ENCODE results near the gene ZNF774. TPM values are rescaled to one million over a fixed set of nuclear protein-coding genes. Genes with fewer than 3 reads are reported as not detected.
"Not testable (repeated sequence)": the region's sequence is repeated elsewhere in the genome, so short reads cannot be mapped to it uniquely, and the experiment has no call there.

Gene ZNF774
- under 0.01 TPM for total RNA-seq

DNA sequence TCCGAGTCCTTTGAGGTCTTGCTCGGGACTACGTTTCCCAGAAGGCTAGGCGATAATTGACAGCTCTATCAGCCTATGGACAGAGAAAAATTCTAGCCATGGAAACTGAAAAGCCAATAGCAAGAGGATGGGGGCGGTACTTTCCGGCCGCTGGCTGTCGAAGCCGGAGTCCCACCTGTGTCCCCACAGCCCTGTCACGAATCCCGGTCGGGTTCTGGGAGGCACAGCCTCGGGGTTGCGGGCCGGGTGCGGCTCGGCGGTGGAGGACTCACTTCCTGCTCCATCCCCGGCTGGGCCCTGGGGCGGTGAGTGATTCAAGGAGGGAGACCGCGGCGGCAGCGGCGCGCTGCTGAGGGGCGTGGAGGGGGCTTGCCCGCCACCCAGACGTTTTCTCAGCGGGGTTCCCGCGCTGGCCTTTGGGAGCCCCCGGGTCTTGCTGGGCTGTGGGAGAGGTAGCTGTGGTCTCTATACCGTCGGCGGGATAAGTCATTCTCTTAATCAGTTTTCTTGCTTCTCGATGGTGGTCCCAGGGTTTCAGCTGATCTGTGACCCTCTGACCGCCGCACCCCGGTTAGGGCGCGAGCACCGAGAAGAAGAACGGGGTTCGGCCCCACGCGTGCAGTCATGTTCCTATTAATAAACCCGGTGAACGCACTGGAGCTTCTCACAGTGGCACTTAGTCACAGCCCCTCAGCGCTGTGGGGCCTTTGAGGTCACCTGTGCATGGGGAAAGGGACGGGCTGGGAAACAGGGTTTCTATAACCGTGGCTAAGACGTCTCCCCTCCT is at the start of gene ZNF774:
Gene ZNF774 (plus strand): TSS at position 178 of the 787 bp plus-strand sequence. CDS start 2,377 bp downstream, outside the sequence.
- peaks cover 15% of the 10 kb centered on the region for H3K4me1 ChIP-seq (ENCODE audit: insufficient read depth, low read length)
- H3K4me3 ChIP-seq (ENCODE audit: low read length): peak within 1 kb of the TSS; percentile 61
- no peaks in the 10 kb centered on the region for H3K27me3 ChIP-seq (ENCODE audit: insufficient read depth, low read length)
- no peaks in the 10 kb centered on the region for H3K9me3 ChIP-seq (ENCODE audit: low read depth, low read length)

DNA sequence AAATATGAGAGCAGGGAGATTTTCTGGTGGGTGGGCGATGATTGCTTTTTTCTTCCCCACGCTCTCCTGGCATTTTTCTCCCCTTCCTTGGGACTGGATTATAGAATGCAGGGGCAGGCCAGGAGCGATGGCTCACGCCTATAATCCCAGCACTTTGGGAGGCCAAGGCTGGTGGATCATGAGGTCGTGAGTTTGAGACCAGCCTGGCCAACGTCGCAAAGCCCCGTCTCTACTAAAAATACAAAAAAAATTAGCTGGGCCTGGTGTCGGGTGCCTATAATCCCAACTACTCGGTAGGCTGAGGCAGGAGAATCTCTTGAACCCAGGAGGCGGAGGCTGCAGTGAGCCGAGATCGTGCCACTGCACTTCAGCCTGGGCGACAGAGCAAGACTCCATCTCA is 46.7 kb upstream of the ZNF774 start:
- not testable (repeated sequence) for H3K27me3 ChIP-seq (ENCODE audit: insufficient read depth, low read length); H3K4me3 ChIP-seq (ENCODE audit: low read length); H3K9me3 ChIP-seq (ENCODE audit: low read depth, low read length)
- H3K4me1 ChIP-seq (ENCODE audit: insufficient read depth, low read length): peaks cover 18% of the 10 kb centered on the region

DNA sequence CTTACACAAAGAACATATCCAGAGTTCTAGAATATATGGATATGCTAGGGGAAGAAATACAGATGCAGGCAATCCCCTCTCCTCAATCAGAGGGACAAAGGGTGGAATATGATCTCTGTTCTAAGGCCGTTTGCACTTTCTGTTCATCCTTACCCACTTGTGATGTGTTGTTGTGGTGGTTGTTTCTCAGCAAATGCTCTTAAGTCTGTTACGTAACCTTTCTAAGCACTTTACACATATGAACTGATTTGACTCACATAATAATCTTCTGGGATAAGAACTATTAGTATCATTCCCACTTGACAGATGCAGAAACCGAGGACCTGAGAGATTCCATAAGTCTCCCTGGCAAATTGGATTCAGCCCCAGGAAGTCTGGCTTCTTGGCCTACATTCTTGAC is 46.2 kb upstream of the ZNF774 start:
- no peaks in the 10 kb centered on the region for H3K9me3 ChIP-seq (ENCODE audit: low read depth, low read length)
- H3K27me3 ChIP-seq (ENCODE audit: insufficient read depth, low read length): no peaks in the 10 kb centered on the region

DNA sequence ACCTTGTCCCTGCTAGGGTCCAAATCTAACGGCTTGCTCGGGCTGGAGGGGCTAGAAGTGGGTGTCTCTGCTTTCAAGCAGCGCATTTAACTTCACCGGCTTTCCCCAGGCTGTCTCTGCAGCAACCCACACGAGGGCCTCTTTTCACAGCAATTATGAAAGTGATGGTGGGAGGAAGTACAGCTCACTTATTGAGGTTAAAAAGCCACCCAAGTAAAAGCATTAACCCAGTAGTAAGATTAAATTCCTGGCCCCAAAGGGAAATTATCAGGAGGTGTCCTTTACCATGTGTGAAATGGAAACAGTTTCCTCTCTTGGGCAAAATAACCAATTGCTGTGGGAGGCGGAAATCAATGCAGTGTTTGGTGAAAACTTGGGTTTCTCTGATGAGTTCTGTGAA is 45.5 kb upstream of the ZNF774 start:
- Histone ChIP-seq H3K4me1 (ENCODE audit: insufficient read depth, low read length) (peaks cover 12% of the 10 kb centered on the region), H3K9me3 (ENCODE audit: low read depth, low read length) (no peaks in the 10 kb centered on the region), H3K27me3 (ENCODE audit: insufficient read depth, low read length) (no peaks in the 10 kb centered on the region), H3K4me3 (ENCODE audit: low read length) (no peak overlapping the region)

More for the DNA sequence above, 46.2 kb upstream of the ZNF774 start:
- Histone ChIP-seq H3K4me3 (ENCODE audit: low read length) (no peak overlapping the region), H3K4me1 (ENCODE audit: insufficient read depth, low read length) (peaks cover 17% of the 10 kb centered on the region)

DNA sequence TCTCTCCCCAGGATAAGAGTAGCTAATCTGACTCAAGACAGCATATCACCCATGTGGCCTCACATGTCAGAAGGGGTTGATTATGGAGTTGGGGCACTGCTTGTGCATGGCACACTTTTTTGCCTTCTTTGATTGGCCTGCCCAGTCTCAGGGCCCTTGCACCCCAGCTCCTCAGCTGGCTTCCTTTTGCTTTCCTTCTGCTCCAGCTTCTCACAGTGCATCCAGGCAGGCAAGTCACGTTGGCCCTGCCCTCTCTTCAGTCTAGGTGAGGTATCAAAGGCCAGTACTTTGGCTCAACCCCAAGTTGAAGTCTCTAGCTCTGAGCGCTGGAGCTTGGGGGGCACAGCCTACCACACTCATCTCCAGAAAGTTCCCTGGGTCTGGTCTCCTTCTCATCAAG is 44.4 kb upstream of the ZNF774 start:
- Histone ChIP-seq H3K27me3 (ENCODE audit: insufficient read depth, low read length) (no peaks in the 10 kb centered on the region), H3K4me1 (ENCODE audit: insufficient read depth, low read length) (peaks cover 12% of the 10 kb centered on the region), H3K9me3 (ENCODE audit: low read depth, low read length) (no peaks in the 10 kb centered on the region), H3K4me3 (ENCODE audit: low read length) (no peak overlapping the region)

DNA sequence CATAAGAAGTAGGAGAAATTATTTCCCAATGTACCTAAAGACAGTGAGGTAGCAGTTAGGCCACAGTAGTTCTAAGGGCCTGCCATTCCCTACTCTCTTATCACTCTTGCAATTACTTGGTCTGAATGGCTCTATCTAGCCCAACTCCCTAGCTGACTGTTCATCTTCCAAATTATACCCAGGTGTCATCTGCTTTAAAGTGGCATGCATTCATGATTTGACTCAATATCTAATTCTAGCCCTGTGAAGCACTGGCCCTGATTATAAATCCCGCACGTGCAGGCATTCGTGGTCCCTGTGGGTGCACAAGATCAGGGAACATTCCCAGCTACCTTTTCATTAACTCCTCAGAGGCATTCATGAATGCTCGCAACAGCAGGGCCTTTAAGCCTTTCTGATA is 43.1 kb upstream of the ZNF774 start:
- Histone ChIP-seq H3K9me3 (ENCODE audit: low read depth, low read length) (no peaks in the 10 kb centered on the region), H3K27me3 (ENCODE audit: insufficient read depth, low read length) (no peaks in the 10 kb centered on the region), H3K4me1 (ENCODE audit: insufficient read depth, low read length) (peaks cover 12% of the 10 kb centered on the region), H3K4me3 (ENCODE audit: low read length) (no peak overlapping the region)

DNA sequence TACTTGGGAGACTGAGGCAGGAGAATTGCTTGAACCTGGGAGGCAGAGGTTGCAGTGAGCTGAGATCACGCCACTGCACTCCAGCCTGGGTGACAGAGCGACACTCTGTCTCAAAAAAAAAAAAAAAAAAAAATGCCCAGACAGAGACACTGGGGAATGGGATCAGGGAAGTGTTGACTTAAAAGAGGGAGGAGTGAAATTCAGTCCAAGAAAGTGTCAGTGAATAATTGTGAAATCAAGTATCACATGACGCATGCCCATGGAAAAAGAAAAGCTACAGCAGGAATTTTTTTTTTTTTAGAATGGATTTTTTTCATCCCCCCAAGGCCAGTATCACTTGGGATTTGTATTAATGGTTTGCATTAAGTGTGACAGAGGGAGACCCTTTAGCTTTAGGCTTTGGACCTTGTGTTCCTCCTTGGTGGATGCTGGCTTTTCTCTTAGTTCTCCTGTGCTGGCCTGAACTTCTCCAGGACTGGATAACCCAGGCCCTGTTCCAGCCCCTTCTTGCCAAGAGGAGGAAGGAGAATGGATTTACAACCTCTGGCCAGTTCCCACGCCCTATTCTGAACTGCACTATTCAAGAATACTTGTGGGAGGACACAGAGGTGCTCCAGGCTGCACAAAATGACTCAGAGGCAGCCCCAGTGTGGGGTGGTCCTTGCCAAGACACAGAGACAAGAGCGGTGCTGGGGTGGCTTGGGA is 36.7 kb upstream of the ZNF774 start:
- Histone ChIP-seq H3K4me1 (ENCODE audit: insufficient read depth, low read length) (peaks cover 7% of the 10 kb centered on the region), H3K9me3 (ENCODE audit: low read depth, low read length) (no peaks in the 10 kb centered on the region), H3K4me3 (ENCODE audit: low read length) (no peak overlapping the region), H3K27me3 (ENCODE audit: insufficient read depth, low read length) (no peaks in the 10 kb centered on the region)

DNA sequence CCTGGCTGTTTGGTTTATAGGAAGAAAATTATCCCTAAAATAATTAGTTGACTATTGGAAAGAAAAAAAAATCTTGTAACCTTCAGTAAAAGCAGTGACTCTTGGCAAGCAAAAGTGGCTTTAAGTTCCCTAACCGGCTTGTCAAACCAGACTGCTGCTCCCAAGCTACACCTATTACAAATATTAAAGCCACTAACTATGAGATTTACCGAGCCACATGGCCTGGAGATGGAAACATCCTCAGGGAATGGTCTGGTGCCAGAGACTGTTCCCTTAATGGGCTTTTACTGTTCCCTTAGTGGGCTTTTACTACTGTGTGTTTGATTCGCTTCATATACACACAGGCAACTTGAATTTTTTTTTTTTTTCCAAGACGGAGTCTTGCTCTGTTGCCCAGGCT is 35.9 kb upstream of the ZNF774 start:
- Histone ChIP-seq H3K4me3 (ENCODE audit: low read length) (no peak overlapping the region), H3K9me3 (ENCODE audit: low read depth, low read length) (no peaks in the 10 kb centered on the region), H3K27me3 (ENCODE audit: insufficient read depth, low read length) (no peaks in the 10 kb centered on the region), H3K4me1 (ENCODE audit: insufficient read depth, low read length) (peaks cover 8% of the 10 kb centered on the region)

DNA sequence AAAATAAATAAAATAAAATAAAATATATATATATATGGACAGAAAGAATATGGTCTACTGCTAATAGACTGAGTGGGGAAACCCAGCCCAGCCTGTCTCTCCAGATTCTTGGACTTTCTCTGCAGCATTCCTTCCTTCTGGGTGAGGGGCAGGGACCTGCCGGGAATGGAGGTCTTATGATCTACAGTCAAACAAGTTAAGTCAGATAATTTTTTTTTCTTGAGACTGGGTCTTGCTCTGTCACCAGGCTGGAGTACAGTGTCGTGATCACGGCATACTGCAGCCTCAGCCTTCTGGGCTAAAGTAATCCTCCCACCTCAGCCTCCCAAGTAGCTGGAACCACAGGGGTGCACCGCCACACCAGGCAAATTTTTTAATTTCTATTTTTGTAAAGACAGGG is 33.5 kb upstream of the ZNF774 start:
- Histone ChIP-seq H3K9me3 (ENCODE audit: low read depth, low read length) (no peaks in the 10 kb centered on the region), H3K27me3 (ENCODE audit: insufficient read depth, low read length) (no peaks in the 10 kb centered on the region), H3K4me1 (ENCODE audit: insufficient read depth, low read length) (peaks cover 8% of the 10 kb centered on the region), H3K4me3 (ENCODE audit: low read length) (no peak overlapping the region)

DNA sequence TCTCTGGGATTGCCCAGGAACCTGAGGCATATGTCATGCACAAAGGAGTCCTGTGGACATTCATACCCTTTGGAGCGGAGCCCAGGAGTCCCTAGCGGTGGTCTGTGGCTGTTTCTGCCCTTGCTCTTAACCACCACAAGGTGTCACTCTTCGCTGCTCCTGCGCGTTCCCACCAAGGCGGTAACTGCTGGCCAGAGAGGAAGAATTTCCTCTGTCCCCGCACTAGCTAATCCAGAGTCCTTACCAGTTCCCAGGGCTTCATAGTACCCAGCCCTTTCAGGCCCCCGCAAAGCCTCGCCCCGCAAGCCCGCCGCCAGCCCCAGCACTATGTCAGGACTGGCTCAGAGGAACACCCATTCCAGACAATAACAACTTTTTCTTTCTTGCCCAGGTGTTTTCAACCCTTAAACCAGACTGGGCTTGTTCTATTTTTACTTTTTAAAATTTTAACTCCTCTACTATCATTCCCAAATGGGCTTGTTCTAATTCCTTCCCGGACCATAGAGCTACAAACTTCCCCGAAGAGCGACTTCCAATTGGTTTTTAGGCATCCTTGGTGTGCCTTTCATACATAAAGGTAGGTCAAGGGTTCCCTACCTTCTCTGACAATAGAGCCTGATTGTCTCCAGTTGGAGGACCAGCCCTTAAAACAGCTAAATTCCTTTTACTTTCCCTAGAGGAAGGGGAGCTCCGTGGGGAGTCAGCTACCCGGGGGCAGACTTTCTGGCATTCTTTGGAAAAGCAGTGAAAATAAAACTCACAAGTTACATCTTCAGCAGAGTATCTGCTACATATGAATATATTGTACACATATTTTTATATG is 31.8 kb upstream of the ZNF774 start:
- Histone ChIP-seq H3K4me3 (ENCODE audit: low read length) (no peak overlapping the region), H3K27me3 (ENCODE audit: insufficient read depth, low read length) (no peaks in the 10 kb centered on the region), H3K9me3 (ENCODE audit: low read depth, low read length) (no peaks in the 10 kb centered on the region), H3K4me1 (ENCODE audit: insufficient read depth, low read length) (peaks cover 8% of the 10 kb centered on the region)

DNA sequence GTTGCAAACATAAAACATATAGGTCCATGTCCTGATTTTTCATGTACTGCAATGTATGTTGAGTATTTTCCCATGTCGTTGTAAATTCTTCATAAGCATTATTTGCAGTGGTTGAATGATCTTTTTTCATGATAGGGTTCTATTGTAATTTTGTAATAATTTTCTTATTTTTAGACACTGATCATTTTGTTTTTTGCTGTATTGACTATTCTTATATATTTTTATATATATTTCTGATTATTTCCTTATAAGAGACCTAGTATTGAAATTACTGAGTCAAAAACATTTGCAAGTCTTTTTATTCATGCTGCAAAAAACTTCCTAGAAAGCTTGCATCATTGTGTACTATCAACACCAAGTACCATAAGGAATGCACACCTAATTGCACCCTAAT is 31.2 kb upstream of the ZNF774 start:
- Histone ChIP-seq H3K9me3 (ENCODE audit: low read depth, low read length) (no peaks in the 10 kb centered on the region), H3K27me3 (ENCODE audit: insufficient read depth, low read length) (no peaks in the 10 kb centered on the region), H3K4me1 (ENCODE audit: insufficient read depth, low read length) (peaks cover 8% of the 10 kb centered on the region), H3K4me3 (ENCODE audit: low read length) (no peak overlapping the region)

DNA sequence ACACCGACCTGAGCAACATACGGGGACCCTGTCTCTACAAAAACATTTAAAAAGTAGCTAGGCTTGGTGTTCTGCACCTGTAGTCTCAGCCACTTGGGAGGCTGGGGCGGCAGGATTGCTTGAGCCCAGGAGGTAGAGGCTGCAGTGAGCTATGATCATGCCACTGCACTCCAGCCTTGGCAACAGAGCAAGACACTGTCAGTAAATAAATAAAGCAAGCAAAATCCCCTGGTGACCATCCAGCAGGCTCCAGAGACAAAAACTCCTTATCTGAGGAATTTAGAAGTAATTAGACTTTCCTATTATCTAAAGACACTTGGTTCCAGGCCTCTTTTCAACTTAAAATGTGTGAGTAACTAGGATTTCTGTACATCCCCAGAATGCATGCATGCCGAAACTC is 29.5 kb upstream of the ZNF774 start:
- Histone ChIP-seq H3K9me3 (ENCODE audit: low read depth, low read length) (no peaks in the 10 kb centered on the region), H3K4me3 (ENCODE audit: low read length) (no peak overlapping the region), H3K27me3 (ENCODE audit: insufficient read depth, low read length) (no peaks in the 10 kb centered on the region), H3K4me1 (ENCODE audit: insufficient read depth, low read length) (peaks cover 19% of the 10 kb centered on the region)

DNA sequence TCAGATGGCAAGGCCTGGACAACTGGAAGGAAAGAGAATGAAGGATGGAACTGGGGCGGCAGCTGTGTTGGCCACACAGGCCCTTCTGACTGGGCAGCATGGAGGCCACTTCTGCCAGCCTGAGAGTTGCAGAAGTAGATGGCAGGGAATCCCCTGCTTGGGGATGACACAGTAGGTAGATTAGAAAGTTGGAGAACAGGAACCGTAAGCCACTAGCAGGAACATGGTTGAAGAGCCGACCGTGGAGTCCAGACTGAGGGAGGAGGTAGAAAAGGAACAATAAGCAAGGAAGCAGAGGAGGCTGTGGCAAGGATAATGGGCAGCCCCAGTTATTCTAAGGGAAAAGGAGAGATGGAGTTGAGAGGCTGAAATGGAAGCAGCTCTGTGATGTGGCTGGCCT is 26.4 kb upstream of the ZNF774 start:
- H3K4me1 ChIP-seq (ENCODE audit: insufficient read depth, low read length): peaks cover 13% of the 10 kb centered on the region
- no peaks in the 10 kb centered on the region for H3K27me3 ChIP-seq (ENCODE audit: insufficient read depth, low read length)
- no peaks in the 10 kb centered on the region for H3K9me3 ChIP-seq (ENCODE audit: low read depth, low read length)
- H3K4me3 ChIP-seq (ENCODE audit: low read length): no peak overlapping the region

DNA sequence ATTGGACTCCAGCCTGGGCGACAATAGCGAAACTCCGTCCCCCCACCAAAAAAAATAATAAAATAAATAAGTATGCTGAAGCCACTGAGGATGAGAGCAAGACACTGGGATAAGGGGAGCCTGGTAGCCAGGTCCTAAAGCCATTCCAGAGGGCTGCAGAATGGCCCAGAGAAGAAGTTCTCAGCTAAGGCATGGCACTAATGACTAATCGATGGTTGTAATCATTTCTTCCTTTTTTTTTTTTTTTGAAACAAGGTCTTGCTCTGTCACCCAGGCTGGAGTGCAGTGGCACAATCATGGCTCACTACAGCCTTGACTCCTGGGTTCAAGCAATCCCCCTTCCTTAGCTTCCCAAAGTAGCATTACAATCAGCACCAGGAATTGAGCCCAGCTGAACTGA is 25.6 kb upstream of the ZNF774 start:
- Histone ChIP-seq H3K4me3 (ENCODE audit: low read length) (no peak overlapping the region), H3K9me3 (ENCODE audit: low read depth, low read length) (no peaks in the 10 kb centered on the region), H3K4me1 (ENCODE audit: insufficient read depth, low read length) (peaks cover 13% of the 10 kb centered on the region), H3K27me3 (ENCODE audit: insufficient read depth, low read length) (no peaks in the 10 kb centered on the region)

DNA sequence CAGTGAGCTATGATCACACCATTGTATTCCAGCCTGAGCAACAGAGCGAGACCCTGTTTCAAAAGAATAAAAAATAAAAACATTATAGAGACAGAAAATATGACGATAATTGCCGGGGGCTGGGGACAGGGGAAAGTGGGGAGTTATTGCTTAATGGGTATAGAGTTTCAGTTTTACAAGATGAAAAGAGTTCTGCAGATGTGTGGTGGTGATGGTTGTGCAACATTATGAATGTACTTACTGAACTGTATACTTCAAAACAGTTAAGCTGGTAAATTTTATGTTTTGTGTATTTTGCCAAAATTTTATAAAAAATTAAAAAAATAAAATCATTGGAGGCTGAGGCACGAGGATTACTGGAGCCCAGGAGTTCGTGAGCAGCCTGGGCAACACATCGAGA is 24.8 kb upstream of the ZNF774 start:
- Histone ChIP-seq H3K27me3 (ENCODE audit: insufficient read depth, low read length) (no peaks in the 10 kb centered on the region), H3K9me3 (ENCODE audit: low read depth, low read length) (no peaks in the 10 kb centered on the region), H3K4me1 (ENCODE audit: insufficient read depth, low read length) (peaks cover 13% of the 10 kb centered on the region), H3K4me3 (ENCODE audit: low read length) (no peak overlapping the region)
